PC-9 (cell line): Measurements from ENCODE around the gene PTPRD. TPM values are rescaled to one million over a fixed set of nuclear protein-coding genes. Genes with fewer than 3 reads are reported as not detected.

Experiments
- BruUV-seq: library from RNA; stranded (reverse); fragments of 400-500 nt; replicated peaks from 2 replicates; lab custom pipeline; 2021; lab: Mats Ljungman, UMichigan
- CTCF ChIA-PET: fragments of 300-600 bp; sonication (Branson Sonifier 250); formaldehyde crosslinking; loops from one replicate; lab custom pipeline; 2022; ENCODE audit warnings: antibody characterized with exemption; lab: Charles Lee
- POLR2A ChIA-PET: fragments of 300-600 bp; sonication (Branson Sonifier 250); formaldehyde crosslinking; loops from one replicate; lab custom pipeline; 2022; ENCODE audit warnings: antibody characterized with exemption; ENCODE audit not compliant: unreplicated experiment; lab: Charles Lee
- DNase-seq, 2 experiments: peaks; one replicate each; pipeline versions ENCODE4 v3.0.0 to v3.0.0-alpha.2; 2015 to 2022; ENCODE audit warnings: mixed read lengths in 1 of 2
- H2AFZ ChIP-seq: fragments of 200-600 bp; sonication (generic); 2 replicates; pipeline ENCODE4 v1.8.1; 2017; ENCODE audit warnings: antibody characterized with exemption
- H3F3A ChIP-seq: fragments of 200-600 bp; sonication (generic); 2 replicates; pipeline ENCODE4 v1.8.1; 2017; ENCODE audit warnings: antibody characterized with exemption, mild to moderate bottlenecking, low read depth; ENCODE audit not compliant: insufficient read depth
- H3K27ac ChIP-seq: fragments of 200-600 bp; sonication (generic); 2 replicates; pipeline ENCODE4 v1.6.1; 2016; ENCODE audit warnings: mixed run types
- H3K27me3 ChIP-seq: fragments of 200-600 bp; sonication (generic); 2 replicates; pipeline ENCODE4 v1.6.1; 2016; ENCODE audit warnings: low read depth, mixed run types; ENCODE audit not compliant: insufficient read depth
- H3K36me3 ChIP-seq: fragments of 200-600 bp; sonication (generic); 2 replicates; pipeline ENCODE4 v1.6.1; 2016; ENCODE audit warnings: low read depth, mixed run types
- H3K4me1 ChIP-seq: fragments of 200-600 bp; sonication (generic); replicated peaks from 2 replicates; pipeline ENCODE4 v1.6.1; 2016; ENCODE audit warnings: mixed run types; ENCODE audit not compliant: insufficient read depth
- H3K4me2 ChIP-seq: fragments of 200-600 bp; sonication (generic); 2 replicates; pipeline ENCODE4 v1.6.1; 2017; ENCODE audit warnings: mixed run types
- H3K4me3 ChIP-seq: fragments of 200-600 bp; sonication (generic); 2 replicates; pipeline ENCODE4 v1.6.1; 2016; ENCODE audit warnings: mixed run types
- H3K79me2 ChIP-seq: fragments of 200-600 bp; sonication (generic); 2 replicates; pipeline ENCODE4 v1.6.1; 2017; ENCODE audit warnings: low read depth, mixed run types
- H3K9me2 ChIP-seq: fragments of 200-600 bp; sonication (generic); 2 replicates; pipeline ENCODE4 v1.8.1; 2017; ENCODE audit warnings: mild to moderate bottlenecking; ENCODE audit not compliant: insufficient read depth
- H3K9me3 ChIP-seq: fragments of 200-600 bp; sonication (generic); 2 replicates; pipeline ENCODE4 v1.8.1; 2016; ENCODE audit warnings: low read depth; ENCODE audit not compliant: insufficient read depth
- H4K20me1 ChIP-seq: fragments of 200-600 bp; sonication (generic); 2 replicates; pipeline ENCODE4 v1.8.1; 2017; ENCODE audit not compliant: insufficient read depth
- EZH2 ChIP-seq: fragments of 200-600 bp; sonication (generic); IDR thresholded peaks from 2 replicates; pipeline ENCODE4 v1.8.0; 2017; ENCODE audit warnings: antibody characterized with exemption, low read depth
- intact Hi-C: fragments of 100-400 bp; cut with micrococcal nuclease; formaldehyde crosslinking; loops from one replicate; pipeline ENCODE4 v1.10.0; 2022; ENCODE audit not compliant: unreplicated experiment
- total RNA-seq: library from RNA; stranded (reverse); gene quantifications from 2 replicates; pipeline ENCODE4 v1.2.3, GENCODE V29; 2021
- TF ChIP-seq, protein P1 (sequence below): fragments of 200-600 bp; sonication (generic); conservative IDR thresholded peaks from 2 replicates; pipeline ENCODE4 v1.6.1; 2017; ENCODE audit warnings: mixed run types, antibody characterized with exemption, mild to moderate bottlenecking, moderate library complexity

PTPRD gene
- total RNA-seq, 1 experiment from 2014 or later = not detected

- no peaks in the 10 kb centered on the region for H3K36me3 ChIP-seq
- intact Hi-C loops = no loop called here
These were observed 1927.0 kb downstream of the PTPRD start for GRCh38 chr9:8685825-8686224.

GRCh38 chr9:8684978-8685708 lies 1927.7 kb downstream of the PTPRD start:
- H2AFZ ChIP-seq = no peak overlapping the region
- no peaks in the 10 kb centered on the region for H3K4me1 ChIP-seq
- no peaks in the 10 kb centered on the region for H3K36me3 ChIP-seq
- H4K20me1 ChIP-seq = no peaks in the 10 kb centered on the region
- CTCF ChIA-PET = no interaction called here
- H3K79me2 ChIP-seq = no peaks in the 10 kb centered on the region
- no peaks in the 10 kb centered on the region for H3K9me3 ChIP-seq
- POLR2A ChIA-PET = no interaction called here
- no TSS peak for BruUV-seq
- no peaks in the 10 kb centered on the region for H3F3A ChIP-seq
- no peak overlapping the region for H3K4me2 ChIP-seq
- no peaks in the 10 kb centered on the region for H3K9me2 ChIP-seq
- TF ChIP-seq, protein P1, sequence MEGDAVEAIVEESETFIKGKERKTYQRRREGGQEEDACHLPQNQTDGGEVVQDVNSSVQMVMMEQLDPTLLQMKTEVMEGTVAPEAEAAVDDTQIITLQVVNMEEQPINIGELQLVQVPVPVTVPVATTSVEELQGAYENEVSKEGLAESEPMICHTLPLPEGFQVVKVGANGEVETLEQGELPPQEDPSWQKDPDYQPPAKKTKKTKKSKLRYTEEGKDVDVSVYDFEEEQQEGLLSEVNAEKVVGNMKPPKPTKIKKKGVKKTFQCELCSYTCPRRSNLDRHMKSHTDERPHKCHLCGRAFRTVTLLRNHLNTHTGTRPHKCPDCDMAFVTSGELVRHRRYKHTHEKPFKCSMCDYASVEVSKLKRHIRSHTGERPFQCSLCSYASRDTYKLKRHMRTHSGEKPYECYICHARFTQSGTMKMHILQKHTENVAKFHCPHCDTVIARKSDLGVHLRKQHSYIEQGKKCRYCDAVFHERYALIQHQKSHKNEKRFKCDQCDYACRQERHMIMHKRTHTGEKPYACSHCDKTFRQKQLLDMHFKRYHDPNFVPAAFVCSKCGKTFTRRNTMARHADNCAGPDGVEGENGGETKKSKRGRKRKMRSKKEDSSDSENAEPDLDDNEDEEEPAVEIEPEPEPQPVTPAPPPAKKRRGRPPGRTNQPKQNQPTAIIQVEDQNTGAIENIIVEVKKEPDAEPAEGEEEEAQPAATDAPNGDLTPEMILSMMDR = no peak
- no peak for TF ChIP-seq EZH2
- no peak overlapping the region for H3K4me3 ChIP-seq
- intact Hi-C loops = no loop called here
- no peaks in the 10 kb centered on the region for H3K27me3 ChIP-seq
- no peak overlapping the region for H3K27ac ChIP-seq
- DNase-seq = no peak

More at GRCh38 chr9:8685825-8686224, 1927.0 kb downstream of the PTPRD start:
- no TSS peak for BruUV-seq
- DNase-seq = no peak
- POLR2A ChIA-PET = no interaction called here
- Histone ChIP-seq H3K4me3 (no peak overlapping the region), H3K79me2 (no peaks in the 10 kb centered on the region), H3K27ac (no peak overlapping the region), H3K9me2 (no peaks in the 10 kb centered on the region), H3K4me1 (no peaks in the 10 kb centered on the region), H4K20me1 (no peaks in the 10 kb centered on the region), H3F3A (no peaks in the 10 kb centered on the region), H2AFZ (no peak overlapping the region), H3K9me3 (no peaks in the 10 kb centered on the region), H3K4me2 (no peak overlapping the region), H3K27me3 (no peaks in the 10 kb centered on the region)
- CTCF ChIA-PET = no interaction called here
- no peak for TF ChIP-seq EZH2
- TF ChIP-seq, protein P1 = no peak

GRCh38 chr9:8683496-8683895 lies 1929.3 kb downstream of the PTPRD start:
- intact Hi-C loops = no loop called here
- BruUV-seq = no TSS peak
- ChIA-PET CTCF (no interaction called here), POLR2A (no interaction called here)
- no peaks in the 10 kb centered on the region for H3K36me3 ChIP-seq
- no peaks in the 10 kb centered on the region for H3K79me2 ChIP-seq
- H3F3A ChIP-seq = no peaks in the 10 kb centered on the region
- no peak for TF ChIP-seq EZH2
- TF ChIP-seq, protein P1 = no peak
- H3K27me3 ChIP-seq = no peaks in the 10 kb centered on the region
- no peaks in the 10 kb centered on the region for H3K9me3 ChIP-seq
- H3K4me2 ChIP-seq = no peak overlapping the region
- H3K27ac ChIP-seq = no peak overlapping the region
- no peak overlapping the region for H2AFZ ChIP-seq
- no peak overlapping the region for H3K4me3 ChIP-seq
- no peaks in the 10 kb centered on the region for H3K9me2 ChIP-seq
- no peaks in the 10 kb centered on the region for H4K20me1 ChIP-seq
- no peak for DNase-seq
- no peaks in the 10 kb centered on the region for H3K4me1 ChIP-seq
